Endothelial cell of umbilical vein (primary cell): ENCODE measurements around the gene KCNE4. TPM values are rescaled to one million over a fixed set of nuclear protein-coding genes. Genes with fewer than 3 reads are reported as not detected.

Source experiments
- BruUV-seq: library from RNA; stranded (reverse); fragments of 400-500 nt; replicated peaks from 2 replicates; lab custom pipeline; 2021; lab: Mats Ljungman, UMichigan
- CTCF ChIA-PET: fragments of 300-600, 350-600 bp; sonication (Branson Sonifier 250); formaldehyde crosslinking; loops from one replicate; lab custom pipeline; 2021; ENCODE audit warnings: antibody characterized with exemption, inconsistent platforms; lab: Charles Lee
- POLR2A ChIA-PET: fragments of 300-600, 350-600 bp; sonication (Branson Sonifier 250); formaldehyde crosslinking; loops from one replicate; lab custom pipeline; 2021; ENCODE audit warnings: antibody characterized with exemption, inconsistent platforms; lab: Charles Lee
- DNase-seq: peaks from one replicate; pipeline ENCODE4 v3.0.0-alpha.2; 2011; ENCODE audit warnings: low read depth, low spot score
- FAIRE-seq: peaks from 2 replicates; lab custom pipeline; 2011; peaks lifted over from hg19 to GRCh38; lab: Jason Lieb, UNC
- H2AFZ ChIP-seq: 2 replicates; pipeline ENCODE4 v1.6.0; 2012; ENCODE audit warnings: low read depth, low read length, control low read depth, inconsistent platforms
- H3K27ac ChIP-seq: 2 replicates; pipeline ENCODE4 v1.5.1; 2011; ENCODE audit warnings: low read depth, mild to moderate bottlenecking, control low read depth, low read length, moderate library complexity; ENCODE audit not compliant: insufficient read depth
- H3K27me3 ChIP-seq, 2 experiments: 2 replicates each; pipeline versions ENCODE4 v1.6.0 to v1.6.1; 2011; ENCODE audit warnings: low read length in 2 of 2, mixed read lengths in 1 of 2; ENCODE audit not compliant: control insufficient read depth in 2 of 2, insufficient read depth in 2 of 2
- H3K36me3 ChIP-seq, 2 experiments: 2 replicates in 1 of 2; 3 replicates in 1 of 2; pipeline ENCODE4 v1.5.1; 2011; ENCODE audit warnings: low read length in 2 of 2, mild to moderate bottlenecking in 1 of 2, moderate library complexity in 1 of 2; ENCODE audit not compliant: control insufficient read depth in 2 of 2, insufficient read depth in 2 of 2; ENCODE audit errors: extremely low read depth in 1 of 2
- H3K4me1 ChIP-seq: 3 replicates; pipeline ENCODE4 v1.5.1; 2011; ENCODE audit warnings: mild to moderate bottlenecking, low read length; ENCODE audit not compliant: control insufficient read depth, insufficient read depth; ENCODE audit errors: extremely low read depth
- H3K4me2 ChIP-seq: 2 replicates; pipeline ENCODE4 v1.6.1; 2011; ENCODE audit warnings: low read length, control low read depth, mixed read lengths; ENCODE audit not compliant: insufficient read depth
- H3K4me3 ChIP-seq, 3 experiments: fragments of 200-600 bp in 1 of 3; sonication (generic), shearing (Covaris generic) in 1 of 3; replicated peaks in 1 of 3; 2 replicates each; pipeline ENCODE4 v1.5.1; 2011 to 2016; ENCODE audit warnings: control low read depth in 3 of 3, low read length in 3 of 3, mild to moderate bottlenecking in 2 of 3, inconsistent platforms in 1 of 3, low read depth in 1 of 3, moderate library complexity in 1 of 3; ENCODE audit not compliant: insufficient read depth in 1 of 3
- H3K79me2 ChIP-seq: 2 replicates; pipeline ENCODE4 v1.6.0; 2012; ENCODE audit warnings: low read length, inconsistent platforms; ENCODE audit not compliant: control insufficient read depth, insufficient read depth
- H3K9ac ChIP-seq: replicated peaks from 2 replicates; pipeline ENCODE3; 2011; ENCODE audit warnings: low read length, control low read depth; ENCODE audit not compliant: insufficient read depth; ENCODE audit errors: extremely low read depth
- H3K9me1 ChIP-seq: replicated peaks from 3 replicates; pipeline ENCODE4 v1.6.0; 2011; ENCODE audit warnings: mild to moderate bottlenecking, low read length; ENCODE audit not compliant: control insufficient read depth, insufficient read depth; ENCODE audit errors: extremely low read depth
- H3K9me3 ChIP-seq: replicated peaks from 2 replicates; pipeline ENCODE4 v1.5.1; 2012; ENCODE audit warnings: low read length, inconsistent platforms; ENCODE audit not compliant: control insufficient read depth, insufficient read depth
- H4K20me1 ChIP-seq: replicated peaks from 2 replicates; pipeline ENCODE3; 2011; ENCODE audit warnings: mild to moderate bottlenecking, low read length; ENCODE audit not compliant: control insufficient read depth, insufficient read depth; ENCODE audit errors: extremely low read depth
- EZH2 ChIP-seq: IDR thresholded peaks from 2 replicates; pipeline ENCODE4 v1.6.1; 2012; ENCODE audit warnings: borderline replicate concordance, low read depth, mild to moderate bottlenecking, moderate library complexity, low read length, inconsistent platforms; ENCODE audit not compliant: severe bottlenecking
- FOS ChIP-seq: IDR thresholded peaks from 2 replicates; pipeline ENCODE4 v1.6.1; 2011; ENCODE audit warnings: mild to moderate bottlenecking, low read length, moderate library complexity, borderline replicate concordance; ENCODE audit not compliant: insufficient read depth
- GATA2 ChIP-seq: IDR thresholded peaks from 2 replicates; pipeline ENCODE4 v1.7.0; 2011; ENCODE audit warnings: low read depth, mild to moderate bottlenecking, moderate library complexity, mixed read lengths, low read length; ENCODE audit not compliant: insufficient read length, insufficient read depth
- JUN ChIP-seq: IDR thresholded peaks from 2 replicates; pipeline ENCODE4 v1.6.1; 2011; ENCODE audit warnings: borderline replicate concordance, low read depth; ENCODE audit not compliant: insufficient read length, insufficient read depth
- MYC ChIP-seq: IDR thresholded peaks from one replicate; pipeline ENCODE4 v1.6.1; 2011; ENCODE audit warnings: mild to moderate bottlenecking, low read depth, low read length
- POLR2A ChIP-seq: IDR thresholded peaks from 2 replicates; pipeline ENCODE4 v1.6.1; 2012; ENCODE audit warnings: low read depth, mild to moderate bottlenecking, control low read depth, low read length
- POLR2AphosphoS5 ChIP-seq: IDR thresholded peaks from 2 replicates; pipeline ENCODE4 v1.6.1; 2012; ENCODE audit warnings: low read depth, mild to moderate bottlenecking, control low read depth, low read length, moderate library complexity; ENCODE audit not compliant: insufficient read depth
- dilution Hi-C: fragments of 300-500 bp; cut with MboI; formaldehyde crosslinking; loops from one replicate; pipeline ENCODE4 v1.15.0; 2019; ENCODE audit warnings: low sequenced_read_pairs; ENCODE audit not compliant: extremely low pct_ligation_motif_present
- intact Hi-C: fragments of 100-400 bp; cut with micrococcal nuclease; formaldehyde crosslinking; loops from one replicate; pipeline ENCODE4 v1.10.0; 2022
- polyA plus RNA-seq, 4 experiments: library from polyadenylated mRNA; depleted of rRNA in 3 of 4; stranded (reverse) in 3 of 4; unstranded in 1 of 4; fragments of >200 nt; gene quantifications; 2 replicates each; pipeline versions ENCODE4 v1.2.1 to v1.2.3, GENCODE V29; 2011 to 2012; ENCODE audit warnings: missing spikeins in 1 of 4
- total RNA-seq: library from RNA; stranded (reverse); gene quantifications from 2 replicates; pipeline ENCODE4 v1.2.3, GENCODE V29; 2021
- TF ChIP-seq, protein P1 (sequence below), 2 donors: IDR thresholded peaks; 1 replicate in 1 of 2; 2 replicates in 1 of 2; pipeline ENCODE4 v1.5.1; 2011; ENCODE audit warnings: low read length in 2 of 2, mild to moderate bottlenecking in 2 of 2, moderate library complexity in 2 of 2, control low read depth in 1 of 2, inconsistent platforms in 1 of 2, low read depth in 1 of 2; ENCODE audit not compliant: insufficient read depth in 1 of 2; ENCODE audit errors: extremely low read depth in 1 of 2
- TF ChIP-seq, protein P2 (sequence below): IDR thresholded peaks from 2 replicates; pipeline ENCODE4 v1.6.1; 2011; ENCODE audit not compliant: insufficient read depth, insufficient read length

The KCNE4 gene
- total and polyA plus RNA-seq, 2 donors (not counting 3 experiments of a cell fraction or from before 2014, with no cell fraction given): 0.01 TPM; not detected in 1

DNA sequence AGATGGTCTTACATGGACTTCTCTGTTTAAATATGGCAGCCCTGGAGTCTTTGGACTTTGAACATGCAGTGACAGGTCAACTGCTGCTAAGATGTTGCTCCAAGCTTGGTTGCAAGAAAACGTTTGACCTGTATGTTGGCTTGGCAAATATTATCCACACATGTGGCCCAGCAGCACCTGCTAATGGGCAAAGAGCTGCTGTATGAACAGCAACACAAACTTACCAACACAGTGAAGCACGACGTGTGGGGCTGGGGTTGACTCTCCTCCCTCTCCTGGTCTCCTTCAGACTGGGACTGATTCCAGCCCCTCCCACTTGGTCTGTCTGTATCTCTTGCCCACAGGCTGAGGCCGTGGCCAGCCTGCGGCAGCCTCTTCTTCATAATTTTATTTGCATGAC, 3.8 kb downstream of the KCNE4 start:
- no peaks in the 10 kb centered on the region for H4K20me1 ChIP-seq
- no peaks in the 10 kb centered on the region for H3K9me1 ChIP-seq
- no peaks in the 10 kb centered on the region for H3K36me3 ChIP-seq
- DNase-seq: no peak
- TF ChIP-seq MYC (no peak), FOS (no peak), EZH2 (no peak), POLR2A (no peak), POLR2AphosphoS5 (no peak), GATA2 (no peak), JUN (no peak)
- TF ChIP-seq, protein P1, sequence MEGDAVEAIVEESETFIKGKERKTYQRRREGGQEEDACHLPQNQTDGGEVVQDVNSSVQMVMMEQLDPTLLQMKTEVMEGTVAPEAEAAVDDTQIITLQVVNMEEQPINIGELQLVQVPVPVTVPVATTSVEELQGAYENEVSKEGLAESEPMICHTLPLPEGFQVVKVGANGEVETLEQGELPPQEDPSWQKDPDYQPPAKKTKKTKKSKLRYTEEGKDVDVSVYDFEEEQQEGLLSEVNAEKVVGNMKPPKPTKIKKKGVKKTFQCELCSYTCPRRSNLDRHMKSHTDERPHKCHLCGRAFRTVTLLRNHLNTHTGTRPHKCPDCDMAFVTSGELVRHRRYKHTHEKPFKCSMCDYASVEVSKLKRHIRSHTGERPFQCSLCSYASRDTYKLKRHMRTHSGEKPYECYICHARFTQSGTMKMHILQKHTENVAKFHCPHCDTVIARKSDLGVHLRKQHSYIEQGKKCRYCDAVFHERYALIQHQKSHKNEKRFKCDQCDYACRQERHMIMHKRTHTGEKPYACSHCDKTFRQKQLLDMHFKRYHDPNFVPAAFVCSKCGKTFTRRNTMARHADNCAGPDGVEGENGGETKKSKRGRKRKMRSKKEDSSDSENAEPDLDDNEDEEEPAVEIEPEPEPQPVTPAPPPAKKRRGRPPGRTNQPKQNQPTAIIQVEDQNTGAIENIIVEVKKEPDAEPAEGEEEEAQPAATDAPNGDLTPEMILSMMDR (IDR thresholded peaks at IDR 0.05; ENCODE audit: extremely low read depth in 1 of 2, insufficient read depth in 1 of 2, low read depth in 1 of 2, low read length in 2 of 2): no peak
- TF ChIP-seq, protein P2, sequence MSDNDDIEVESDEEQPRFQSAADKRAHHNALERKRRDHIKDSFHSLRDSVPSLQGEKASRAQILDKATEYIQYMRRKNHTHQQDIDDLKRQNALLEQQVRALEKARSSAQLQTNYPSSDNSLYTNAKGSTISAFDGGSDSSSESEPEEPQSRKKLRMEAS: no peak
- peaks cover 7% of the 10 kb centered on the region in 2 experiments for H3K27me3 ChIP-seq
- H3K4me2 ChIP-seq: no peak overlapping the region
- intact Hi-C loops: no loop called here
- POLR2A ChIA-PET: no interaction called here
- no TSS peak for BruUV-seq
- CTCF ChIA-PET: no interaction called here
- no peak overlapping the region for H3K9ac ChIP-seq
- dilution Hi-C loops: no loop called here
- no peak overlapping the region for H3K27ac ChIP-seq
- no peaks in the 10 kb centered on the region for H3K79me2 ChIP-seq
- no peak for FAIRE-seq
- no peak overlapping the region for H3K4me3 ChIP-seq
- H2AFZ ChIP-seq: no peak overlapping the region
- H3K9me3 ChIP-seq: no peaks in the 10 kb centered on the region
- no peaks in the 10 kb centered on the region for H3K4me1 ChIP-seq
